ENCODE results near the gene DNAAF5.

The DNAAF5 gene

DNA sequence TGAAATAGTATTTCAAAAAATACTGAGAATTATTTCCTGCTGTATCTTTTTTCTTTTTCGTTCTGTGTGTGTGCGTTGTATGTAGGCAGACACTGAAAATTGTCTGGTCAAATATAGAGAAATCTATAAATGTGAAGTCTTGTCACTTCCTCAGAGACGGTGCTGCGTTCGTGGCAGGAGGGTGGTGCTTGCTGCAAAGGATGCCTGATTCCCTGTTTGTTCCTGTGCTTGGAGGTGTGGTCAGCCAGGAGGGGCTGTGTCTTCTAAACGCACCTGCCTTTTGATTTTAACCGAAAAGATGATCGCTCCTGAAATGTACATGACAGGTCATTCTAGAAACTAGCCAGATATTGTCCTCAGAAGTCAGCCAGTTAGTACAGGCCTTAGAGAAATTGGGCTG is 33.1 kb downstream of the DNAAF5 start:
- Histone ChIP-seq H3K36me3 (ENCODE audit: insufficient read depth, low read length) (peaks cover 85% of the 10 kb centered on the region), H3K4me1 (ENCODE audit: insufficient read depth, low read length) (no peaks in the 10 kb centered on the region), H3K4me3 (ENCODE audit: low read length) (no peak overlapping the region), H3K9me3 (ENCODE audit: insufficient read depth, low read depth, low read length) (no peaks in the 10 kb centered on the region), H3K9ac (ENCODE audit: low read depth, low read length) (no peak overlapping the region), H3K27me3 (ENCODE audit: insufficient read depth, low read length) (no peaks in the 10 kb centered on the region), H3K27ac (ENCODE audit: low read depth, low read length) (no peak overlapping the region)
- WGBS, result 97% methylated on average over 8 of the region's 8 CpGs

DNA sequence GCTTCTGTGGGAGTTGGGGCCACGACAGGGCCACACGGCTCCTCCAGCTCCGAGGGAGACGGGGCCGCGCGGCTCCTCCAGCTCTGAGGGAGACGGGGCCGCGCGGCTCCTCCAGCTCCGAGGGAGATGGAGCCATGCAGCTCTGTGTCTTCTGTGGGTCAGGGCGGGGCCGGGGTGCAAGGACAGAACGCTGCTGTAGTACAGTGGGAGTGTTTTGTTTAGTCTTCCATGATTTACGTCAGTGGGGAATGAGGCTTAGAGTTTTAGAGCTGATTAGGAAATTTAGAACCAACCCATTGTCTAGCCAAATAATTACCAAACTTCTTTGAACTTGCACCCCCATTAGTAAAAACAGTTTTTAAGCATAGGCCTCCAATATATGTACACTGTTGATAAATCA is 33.5 kb downstream of the DNAAF5 start:
- H3K4me3 ChIP-seq (ENCODE audit: low read length), result no peak overlapping the region
- no peaks in the 10 kb centered on the region for H3K4me1 ChIP-seq (ENCODE audit: insufficient read depth, low read length)
- peaks cover 85% of the 10 kb centered on the region for H3K36me3 ChIP-seq (ENCODE audit: insufficient read depth, low read length)
- H3K27me3 ChIP-seq (ENCODE audit: insufficient read depth, low read length), result no peaks in the 10 kb centered on the region
- H3K27ac ChIP-seq (ENCODE audit: low read depth, low read length), result no peak overlapping the region
- 93% methylated on average over 16 of the region's 16 CpGs for WGBS
- no peak overlapping the region for H3K9ac ChIP-seq (ENCODE audit: low read depth, low read length)
- H3K9me3 ChIP-seq (ENCODE audit: insufficient read depth, low read depth, low read length), result no peaks in the 10 kb centered on the region

DNA sequence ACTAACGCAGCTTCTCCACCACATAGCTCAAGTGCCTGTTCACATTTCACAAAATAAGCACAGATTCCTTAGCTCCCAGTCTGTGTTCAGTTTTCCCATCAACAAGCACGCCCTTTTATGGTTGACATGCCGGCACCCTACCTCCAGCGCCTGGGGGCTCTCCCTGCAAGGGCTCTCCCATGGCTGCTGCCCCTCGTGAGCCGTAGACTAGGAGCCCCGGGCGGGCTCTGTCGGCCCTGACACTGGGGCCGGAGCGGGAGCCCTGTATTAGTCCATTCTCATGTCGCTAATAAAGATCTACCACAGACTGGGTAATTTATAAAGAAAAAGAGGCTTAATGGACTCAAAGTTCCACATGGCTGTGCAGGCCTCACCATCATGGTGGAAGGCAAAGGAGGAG is 34.6 kb downstream of the DNAAF5 start:
- Histone ChIP-seq H3K27ac (ENCODE audit: low read depth, low read length) (no peak overlapping the region), H3K9me3 (ENCODE audit: insufficient read depth, low read depth, low read length) (no peaks in the 10 kb centered on the region), H3K9ac (ENCODE audit: low read depth, low read length) (no peak overlapping the region), H3K27me3 (ENCODE audit: insufficient read depth, low read length) (no peaks in the 10 kb centered on the region), H3K36me3 (ENCODE audit: insufficient read depth, low read length) (peaks cover 88% of the 10 kb centered on the region), H3K4me1 (ENCODE audit: insufficient read depth, low read length) (no peaks in the 10 kb centered on the region), H3K4me3 (ENCODE audit: low read length) (no peak overlapping the region)
- 95% methylated on average over 12 of the region's 12 CpGs for WGBS

DNA sequence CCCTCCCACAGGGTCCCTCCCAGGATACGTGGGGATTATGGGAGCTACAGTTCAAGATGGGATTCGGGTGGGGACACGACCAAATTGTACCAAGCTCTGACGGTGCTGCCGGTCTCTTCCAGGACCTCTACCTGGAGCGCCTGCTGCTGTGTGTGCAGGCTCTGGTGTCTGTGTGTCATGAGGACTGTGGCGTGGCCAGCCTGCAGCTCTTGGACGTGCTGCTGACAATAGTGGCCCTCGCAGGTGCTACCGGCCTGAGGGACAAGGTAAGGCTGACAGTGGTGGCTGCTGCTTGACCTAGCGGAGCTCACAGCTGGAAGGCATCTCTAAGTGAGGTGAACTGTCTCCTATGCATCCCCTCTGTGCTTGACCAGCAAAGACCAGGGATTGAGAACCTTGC is 35.1 kb downstream of the DNAAF5 start:
- Histone ChIP-seq H3K4me3 (ENCODE audit: low read length) (no peak overlapping the region), H3K9me3 (ENCODE audit: insufficient read depth, low read depth, low read length) (no peaks in the 10 kb centered on the region), H3K36me3 (ENCODE audit: insufficient read depth, low read length) (peaks cover 88% of the 10 kb centered on the region), H3K9ac (ENCODE audit: low read depth, low read length) (no peak overlapping the region), H3K4me1 (ENCODE audit: insufficient read depth, low read length) (no peaks in the 10 kb centered on the region), H3K27ac (ENCODE audit: low read depth, low read length) (no peak overlapping the region), H3K27me3 (ENCODE audit: insufficient read depth, low read length) (no peaks in the 10 kb centered on the region)
- 97% methylated on average over 11 of the region's 11 CpGs for WGBS

DNA sequence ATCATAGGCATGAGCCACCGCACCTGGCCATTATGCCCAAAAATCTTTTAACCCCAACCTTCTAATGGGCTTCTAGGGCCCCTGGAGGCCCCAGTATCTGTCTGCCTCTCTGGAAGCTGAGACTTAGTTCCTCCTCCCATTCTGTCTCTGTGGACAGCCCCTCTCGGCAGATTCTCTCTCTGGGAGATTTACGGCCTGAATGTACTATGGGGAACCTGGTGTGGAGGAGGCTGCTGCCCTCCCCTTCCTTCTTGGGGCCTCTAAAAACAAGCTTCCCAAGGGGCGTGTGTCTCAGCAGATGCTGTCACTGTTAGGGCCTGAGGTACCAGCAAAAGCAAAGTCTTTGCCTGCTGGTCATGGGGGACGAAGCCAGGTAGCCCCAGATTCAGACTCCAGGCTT is 36.4 kb downstream of the DNAAF5 start:
- H3K9ac ChIP-seq (ENCODE audit: low read depth, low read length), result no peak overlapping the region
- no peaks in the 10 kb centered on the region for H3K9me3 ChIP-seq (ENCODE audit: insufficient read depth, low read depth, low read length)
- H3K27ac ChIP-seq (ENCODE audit: low read depth, low read length), result no peak overlapping the region
- no peaks in the 10 kb centered on the region for H3K27me3 ChIP-seq (ENCODE audit: insufficient read depth, low read length)
- peaks cover 81% of the 10 kb centered on the region for H3K36me3 ChIP-seq (ENCODE audit: insufficient read depth, low read length)
- WGBS, result 90% methylated on average over 5 of the region's 5 CpGs
- no peak overlapping the region for H3K4me3 ChIP-seq (ENCODE audit: low read length)
- no peaks in the 10 kb centered on the region for H3K4me1 ChIP-seq (ENCODE audit: insufficient read depth, low read length)

DNA sequence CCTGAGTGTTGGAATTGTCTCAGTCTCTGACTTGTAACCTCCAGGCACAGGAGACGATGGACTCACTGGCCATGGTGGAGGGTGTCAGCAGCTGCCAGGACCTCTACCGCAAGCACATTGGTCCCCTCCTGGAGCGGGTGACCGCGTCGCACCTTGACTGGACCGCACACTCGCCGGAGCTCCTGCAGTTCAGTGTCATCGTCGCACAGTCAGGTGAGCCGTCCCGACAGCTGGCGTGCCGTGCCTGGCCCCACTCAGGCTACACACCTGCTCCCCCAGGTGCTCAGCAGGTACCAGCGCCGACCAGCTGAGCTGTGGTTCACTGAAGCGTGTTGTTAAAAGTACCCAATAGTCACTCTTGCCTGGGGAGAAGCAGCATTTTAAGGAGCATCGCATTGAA is 37.3 kb downstream of the DNAAF5 start:
- Histone ChIP-seq H3K4me1 (ENCODE audit: insufficient read depth, low read length) (no peaks in the 10 kb centered on the region), H3K27me3 (ENCODE audit: insufficient read depth, low read length) (no peaks in the 10 kb centered on the region), H3K27ac (ENCODE audit: low read depth, low read length) (no peak overlapping the region), H3K36me3 (ENCODE audit: insufficient read depth, low read length) (peaks cover 80% of the 10 kb centered on the region), H3K9me3 (ENCODE audit: insufficient read depth, low read depth, low read length) (no peaks in the 10 kb centered on the region), H3K4me3 (ENCODE audit: low read length) (no peak overlapping the region), H3K9ac (ENCODE audit: low read depth, low read length) (no peak overlapping the region)
- WGBS, result 97% methylated on average over 19 of the region's 19 CpGs

DNA sequence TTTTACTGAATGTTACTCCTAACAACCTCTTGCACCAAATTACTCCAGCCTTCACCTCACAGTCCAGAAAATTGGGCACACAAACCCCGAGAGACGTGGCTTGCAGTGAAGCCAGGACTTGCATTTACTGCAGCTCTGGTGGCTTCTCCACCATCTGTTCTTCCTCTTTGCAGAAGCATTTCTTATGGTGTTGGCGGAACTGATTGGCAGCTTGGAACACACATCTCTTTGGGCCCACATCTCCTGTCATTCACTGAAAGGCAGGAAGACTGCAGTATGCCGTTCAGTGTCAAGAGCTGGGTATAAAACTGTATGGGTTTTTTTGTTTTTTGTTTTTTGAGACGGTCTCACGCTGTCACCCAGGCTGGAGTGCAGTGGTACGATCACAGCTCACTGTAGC is 38.9 kb downstream of the DNAAF5 start:
- no peak overlapping the region for H3K27ac ChIP-seq (ENCODE audit: low read depth, low read length)
- H3K9me3 ChIP-seq (ENCODE audit: insufficient read depth, low read depth, low read length), result no peaks in the 10 kb centered on the region
- WGBS, result 90% methylated on average over 7 of the region's 7 CpGs
- no peak overlapping the region for H3K4me3 ChIP-seq (ENCODE audit: low read length)
- peaks cover 69% of the 10 kb centered on the region for H3K36me3 ChIP-seq (ENCODE audit: insufficient read depth, low read length)
- H3K4me1 ChIP-seq (ENCODE audit: insufficient read depth, low read length), result no peaks in the 10 kb centered on the region
- no peaks in the 10 kb centered on the region for H3K27me3 ChIP-seq (ENCODE audit: insufficient read depth, low read length)
- H3K9ac ChIP-seq (ENCODE audit: low read depth, low read length), result no peak overlapping the region

DNA sequence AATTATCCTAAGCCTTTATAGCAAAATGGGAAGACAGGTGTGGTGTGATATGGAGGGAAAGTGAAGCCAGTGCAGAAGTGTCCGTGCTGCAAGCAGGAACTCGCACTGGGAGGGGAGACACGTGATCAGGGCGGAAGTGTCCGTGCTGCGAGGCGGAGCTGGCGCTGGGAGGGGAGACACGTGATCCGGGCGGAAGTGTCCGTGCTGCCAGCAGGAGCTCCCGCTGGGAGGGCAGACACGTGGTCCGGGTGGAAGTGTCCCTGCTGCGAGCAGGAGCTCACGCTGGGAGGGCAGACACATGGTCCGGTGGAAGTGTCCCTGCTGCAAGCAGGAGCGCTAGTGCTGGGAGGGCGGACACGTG is 41.1 kb downstream of the DNAAF5 start:
- WGBS, result 90% methylated on average over 21 of the region's 21 CpGs
- Histone ChIP-seq H3K4me1 (ENCODE audit: insufficient read depth, low read length) (no peaks in the 10 kb centered on the region), H3K9me3 (ENCODE audit: insufficient read depth, low read depth, low read length) (no peaks in the 10 kb centered on the region), H3K27ac (ENCODE audit: low read depth, low read length) (no peak overlapping the region), H3K9ac (ENCODE audit: low read depth, low read length) (no peak overlapping the region), H3K4me3 (ENCODE audit: low read length) (no peak overlapping the region), H3K36me3 (ENCODE audit: insufficient read depth, low read length) (peaks cover 67% of the 10 kb centered on the region), H3K27me3 (ENCODE audit: insufficient read depth, low read length) (no peaks in the 10 kb centered on the region)

DNA sequence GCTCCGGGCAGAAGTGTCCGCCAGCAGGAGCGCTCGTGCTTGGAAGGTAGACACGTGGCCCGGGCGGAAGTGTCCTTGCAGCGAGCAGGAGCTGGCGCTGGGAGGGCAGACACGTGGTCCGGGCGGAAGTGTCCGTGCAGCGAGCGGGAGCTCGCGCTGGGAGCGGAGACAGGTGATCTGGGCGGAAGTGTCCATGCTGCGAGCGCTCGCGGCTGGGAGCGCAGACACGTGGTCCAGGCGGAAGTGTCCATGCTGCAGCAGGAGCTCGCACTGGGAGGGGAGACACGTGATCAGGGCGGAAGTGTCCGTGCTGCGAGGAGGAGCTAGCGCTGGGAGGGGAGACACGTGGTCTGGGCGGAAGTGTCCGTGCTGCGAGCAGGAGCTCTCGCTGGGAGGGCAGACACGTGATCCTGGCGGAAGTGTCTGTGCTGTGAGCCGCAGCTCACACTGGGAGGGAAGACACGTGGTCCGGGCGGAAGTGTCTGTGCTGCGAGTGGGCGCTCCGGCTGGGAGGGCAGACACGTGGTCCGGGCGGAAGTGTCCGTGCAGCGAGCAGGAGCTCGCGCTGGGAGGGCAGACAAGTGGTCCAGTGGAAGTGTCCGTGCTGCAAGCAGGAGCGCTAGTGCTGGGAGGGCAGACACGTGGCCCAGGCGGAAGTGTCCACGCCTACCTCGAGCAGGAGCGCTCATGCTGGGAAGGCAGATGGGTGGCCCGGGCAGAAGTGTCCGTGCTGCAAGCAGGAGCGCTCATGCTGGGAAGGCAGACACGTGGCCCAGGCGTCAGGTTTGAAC is 41.6 kb downstream of the DNAAF5 start:
- Histone ChIP-seq H3K4me3 (ENCODE audit: low read length) (no peak overlapping the region), H3K4me1 (ENCODE audit: insufficient read depth, low read length) (no peaks in the 10 kb centered on the region), H3K27me3 (ENCODE audit: insufficient read depth, low read length) (no peaks in the 10 kb centered on the region), H3K9ac (ENCODE audit: low read depth, low read length) (no peak overlapping the region), H3K9me3 (ENCODE audit: insufficient read depth, low read depth, low read length) (no peaks in the 10 kb centered on the region), H3K27ac (ENCODE audit: low read depth, low read length) (no peak overlapping the region), H3K36me3 (ENCODE audit: insufficient read depth, low read length) (peaks cover 63% of the 10 kb centered on the region)
- 94% methylated on average over 65 of the region's 65 CpGs for WGBS

DNA sequence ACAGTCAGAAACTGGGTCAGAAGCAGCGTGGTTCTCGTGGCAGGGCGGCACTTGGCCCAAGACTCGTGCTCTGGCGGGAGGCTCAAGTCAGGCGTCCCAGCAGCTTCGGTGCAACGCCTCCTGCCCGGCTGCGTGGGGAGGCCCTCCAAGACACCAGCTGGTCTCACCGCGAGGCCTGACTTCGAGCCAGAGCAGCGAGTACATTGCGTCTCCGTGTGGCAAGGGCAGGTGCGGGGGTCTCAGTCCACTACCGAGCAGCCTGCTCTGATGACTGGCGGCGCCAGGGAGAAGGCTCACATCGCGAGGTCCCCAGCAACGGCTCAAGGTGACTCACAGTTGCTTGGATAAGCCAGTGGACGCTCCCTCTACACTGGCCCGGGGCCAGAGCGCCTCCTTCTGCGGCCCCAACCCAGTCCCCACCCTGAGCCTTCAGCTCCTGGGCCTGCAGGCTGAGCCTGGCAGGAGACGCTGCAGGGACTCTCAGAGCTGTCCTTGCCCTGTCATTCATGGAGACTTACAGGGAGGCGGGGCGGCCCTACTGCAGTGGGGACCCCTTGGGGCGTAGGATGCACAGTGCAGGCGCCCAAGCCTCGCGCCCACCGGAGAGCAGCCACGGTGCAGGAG is 42.5 kb downstream of the DNAAF5 start:
- Histone ChIP-seq H3K4me3 (ENCODE audit: low read length) (no peak overlapping the region), H3K4me1 (ENCODE audit: insufficient read depth, low read length) (no peaks in the 10 kb centered on the region), H3K9me3 (ENCODE audit: insufficient read depth, low read depth, low read length) (no peaks in the 10 kb centered on the region), H3K27ac (ENCODE audit: low read depth, low read length) (no peak overlapping the region), H3K36me3 (ENCODE audit: insufficient read depth, low read length) (peaks cover 55% of the 10 kb centered on the region), H3K9ac (ENCODE audit: low read depth, low read length) (no peak overlapping the region), H3K27me3 (ENCODE audit: insufficient read depth, low read length) (no peaks in the 10 kb centered on the region)
- WGBS, result 95% methylated on average over 36 of the region's 36 CpGs

DNA sequence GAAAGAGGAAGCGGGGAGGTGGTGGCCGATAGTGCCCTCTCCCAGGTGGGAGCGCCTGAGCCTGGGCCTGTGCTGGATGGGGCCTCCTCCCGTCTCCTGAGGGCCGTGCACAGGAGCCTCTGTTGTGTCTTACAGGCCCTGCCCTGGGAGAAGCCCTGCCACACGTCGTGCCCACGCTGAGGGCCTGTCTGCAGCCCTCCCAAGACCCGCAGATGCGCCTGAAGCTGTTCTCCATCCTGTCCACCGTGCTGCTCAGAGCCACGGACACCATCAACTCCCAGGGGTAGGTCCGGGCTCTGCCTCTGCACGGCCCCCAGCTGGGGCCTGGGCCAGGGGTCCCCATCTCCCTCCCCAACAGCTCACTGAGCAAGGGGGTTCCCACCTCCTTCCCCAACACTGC is 43.8 kb downstream of the DNAAF5 start:
- Histone ChIP-seq H3K4me3 (ENCODE audit: low read length) (no peak overlapping the region), H3K4me1 (ENCODE audit: insufficient read depth, low read length) (no peaks in the 10 kb centered on the region), H3K36me3 (ENCODE audit: insufficient read depth, low read length) (peaks cover 49% of the 10 kb centered on the region), H3K9ac (ENCODE audit: low read depth, low read length) (no peak overlapping the region), H3K27ac (ENCODE audit: low read depth, low read length) (no peak overlapping the region), H3K9me3 (ENCODE audit: insufficient read depth, low read depth, low read length) (no peaks in the 10 kb centered on the region), H3K27me3 (ENCODE audit: insufficient read depth, low read length) (no peaks in the 10 kb centered on the region)
- 93% methylated on average over 14 of the region's 14 CpGs for WGBS

Data from HUES64 (cell line).